C4-2B (cell line): ENCODE results near the gene PIP5K1C.

Source experiments
- H3K27ac ChIP-seq: fragments of 450-650 bp; 2 replicates; pipeline ENCODE4 v1.5.1; 2017
- CTCF ChIP-seq: fragments of 450-650 bp; conservative IDR thresholded peaks from 2 replicates; pipeline ENCODE4 v1.5.1; 2017; ENCODE audit warnings: mild to moderate bottlenecking
- ZFX ChIP-seq: fragments of 450-650 bp; IDR thresholded peaks from 2 replicates; pipeline ENCODE4 v1.6.1; 2017

Gene PIP5K1C

GRCh38 chr19:3684817-3685410 is 15.4 kb downstream of the PIP5K1C start:
- no peak overlapping the region for H3K27ac ChIP-seq
- TF ChIP-seq ZFX (no peak), CTCF (no peak)

- H3K27ac ChIP-seq = no peak overlapping the region
- TF ChIP-seq ZFX = no peak
- TF ChIP-seq CTCF = no peak
Observed at GRCh38 chr19:3684054-3684816, 16.0 kb downstream of the PIP5K1C start.

- no peak for TF ChIP-seq CTCF
- no peak for TF ChIP-seq ZFX
- H3K27ac ChIP-seq = no peak overlapping the region
Observed at GRCh38 chr19:3683405-3684053, 16.7 kb downstream of the PIP5K1C start.

- H3K27ac ChIP-seq = no peak overlapping the region
- no peak for TF ChIP-seq ZFX
- TF ChIP-seq CTCF = no peak
Observed at GRCh38 chr19:3682741-3683404, 17.4 kb downstream of the PIP5K1C start.

- no peak overlapping the region for H3K27ac ChIP-seq
- no peak for TF ChIP-seq CTCF
Observed at GRCh38 chr19:3682286-3682685, 18.0 kb downstream of the PIP5K1C start.

GRCh38 chr19:3680939-3681338 is 19.3 kb downstream of the PIP5K1C start:
- no peak overlapping the region for H3K27ac ChIP-seq
- TF ChIP-seq CTCF (no peak), ZFX (no peak)

- TF ChIP-seq ZFX (no peak), CTCF (no peak)
- no peak overlapping the region for H3K27ac ChIP-seq
Observed at GRCh38 chr19:3679581-3679980, 20.7 kb downstream of the PIP5K1C start.
